Right lobe of liver (tissue), 4 donors: Measurements from ENCODE around the gene PTCD1.

ENCODE experiments used
- POLR2A ChIP-seq: fragments of 450-650 bp; IDR thresholded peaks from one replicate; pipeline ENCODE4 v1.6.1; 2017; ENCODE audit warnings: antibody characterized with exemption, mild to moderate bottlenecking
- TF ChIP-seq, protein P1 (sequence below), 4 donors: fragments of 200-600 bp in 3 of 4; fragments of 450-650 bp in 1 of 4; IDR thresholded peaks; one replicate each; pipeline versions ENCODE4 v1.5.1 to v1.8.0; 2016 to 2022; ENCODE audit warnings: antibody characterized with exemption in 4 of 4, mild to moderate bottlenecking in 2 of 4
- donor health status: DM: no; HTN: no; CAD: no.
- donor health status: DM: no; HTN: no; CAD: no.
- donor health status: DM: no; HTN: yes; CAD: no.

DNA sequence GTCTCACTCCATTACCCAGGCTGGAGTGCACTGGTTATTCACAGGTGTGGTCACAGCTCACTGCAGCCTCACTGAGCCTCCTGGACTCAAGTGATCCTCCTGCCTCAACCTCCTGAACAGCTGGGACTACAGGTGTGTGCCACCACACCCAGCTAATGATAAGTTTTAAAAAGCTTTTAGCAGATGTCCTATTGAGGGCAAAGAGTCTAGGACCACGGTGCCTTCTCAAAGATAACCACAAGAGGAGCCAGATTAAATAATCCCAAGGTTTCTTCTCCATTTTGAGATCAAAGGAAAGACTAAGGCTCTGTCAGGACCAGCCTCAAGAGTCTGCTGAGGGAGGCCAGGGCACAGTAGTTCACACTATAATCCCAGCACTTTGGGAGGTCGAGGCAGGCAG lies 22.6 kb upstream of the PTCD1 start:
- TF ChIP-seq, protein P1, sequence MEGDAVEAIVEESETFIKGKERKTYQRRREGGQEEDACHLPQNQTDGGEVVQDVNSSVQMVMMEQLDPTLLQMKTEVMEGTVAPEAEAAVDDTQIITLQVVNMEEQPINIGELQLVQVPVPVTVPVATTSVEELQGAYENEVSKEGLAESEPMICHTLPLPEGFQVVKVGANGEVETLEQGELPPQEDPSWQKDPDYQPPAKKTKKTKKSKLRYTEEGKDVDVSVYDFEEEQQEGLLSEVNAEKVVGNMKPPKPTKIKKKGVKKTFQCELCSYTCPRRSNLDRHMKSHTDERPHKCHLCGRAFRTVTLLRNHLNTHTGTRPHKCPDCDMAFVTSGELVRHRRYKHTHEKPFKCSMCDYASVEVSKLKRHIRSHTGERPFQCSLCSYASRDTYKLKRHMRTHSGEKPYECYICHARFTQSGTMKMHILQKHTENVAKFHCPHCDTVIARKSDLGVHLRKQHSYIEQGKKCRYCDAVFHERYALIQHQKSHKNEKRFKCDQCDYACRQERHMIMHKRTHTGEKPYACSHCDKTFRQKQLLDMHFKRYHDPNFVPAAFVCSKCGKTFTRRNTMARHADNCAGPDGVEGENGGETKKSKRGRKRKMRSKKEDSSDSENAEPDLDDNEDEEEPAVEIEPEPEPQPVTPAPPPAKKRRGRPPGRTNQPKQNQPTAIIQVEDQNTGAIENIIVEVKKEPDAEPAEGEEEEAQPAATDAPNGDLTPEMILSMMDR (IDR thresholded peaks at IDR 0.05), result no peak
- no peak for TF ChIP-seq POLR2A
